GM19395 (cell line): ENCODE results near the gene TTC7B.

ENCODE experiments used
- ATAC-seq: cut with Tn5 transposase; IDR thresholded peaks from one replicate; pipeline ENCODE4 v1.9.1; 2021; ENCODE audit warnings: mild to moderate bottlenecking, moderate library complexity; ENCODE audit not compliant: unreplicated experiment

TTC7B gene

GRCh38 chr14:90520326-90520725, 295.9 kb downstream of the TTC7B start:
- no peak for ATAC-seq

- ATAC-seq: no peak
These were observed 296.8 kb downstream of the TTC7B start for GRCh38 chr14:90519262-90519920.

GRCh38 chr14:90518941-90519256, 297.3 kb downstream of the TTC7B start:
- ATAC-seq: no peak

GRCh38 chr14:90518069-90518940, 297.9 kb downstream of the TTC7B start:
- no peak for ATAC-seq

- no peak for ATAC-seq
These were observed 299.0 kb downstream of the TTC7B start for GRCh38 chr14:90517076-90517841.

- no peak for ATAC-seq
These were observed 301.7 kb downstream of the TTC7B start for GRCh38 chr14:90514566-90514965.

- ATAC-seq: no peak
These were observed 302.2 kb downstream of the TTC7B start for GRCh38 chr14:90514015-90514398.

- no peak for ATAC-seq
These were observed 302.8 kb downstream of the TTC7B start for GRCh38 chr14:90513161-90514014.

- ATAC-seq: no peak
These were observed 303.8 kb downstream of the TTC7B start for GRCh38 chr14:90512329-90512991.

- no peak for ATAC-seq
These were observed 304.4 kb downstream of the TTC7B start for GRCh38 chr14:90511795-90512328.

- ATAC-seq: no peak
These were observed 305.0 kb downstream of the TTC7B start for GRCh38 chr14:90511252-90511651.

GRCh38 chr14:90510159-90510558, 306.1 kb downstream of the TTC7B start:
- no peak for ATAC-seq

- ATAC-seq: no peak
These were observed 306.8 kb downstream of the TTC7B start for GRCh38 chr14:90509403-90509802.

GRCh38 chr14:90508536-90509254, 307.5 kb downstream of the TTC7B start:
- ATAC-seq: no peak

GRCh38 chr14:90508036-90508435, 308.2 kb downstream of the TTC7B start:
- no peak for ATAC-seq

GRCh38 chr14:90507428-90507827, 308.8 kb downstream of the TTC7B start:
- no peak for ATAC-seq

GRCh38 chr14:90506748-90507147, 309.5 kb downstream of the TTC7B start:
- ATAC-seq: no peak

GRCh38 chr14:90505531-90505930, 310.7 kb downstream of the TTC7B start:
- ATAC-seq: no peak

- ATAC-seq: no peak
These were observed 311.6 kb downstream of the TTC7B start for GRCh38 chr14:90504643-90505042.
